Astrocyte (in vitro differentiated cells and primary cell): ENCODE data around the gene NCK2. TPM values are rescaled to one million over a fixed set of nuclear protein-coding genes. Genes with fewer than 3 reads are reported as not detected.

Experiments used
- DNase-seq: peaks from one replicate; pipeline ENCODE4 v3.0.0-alpha.2; 2010; ENCODE audit warnings: low read depth
- FAIRE-seq: peaks from 2 replicates; lab custom pipeline; 2011; peaks lifted over from hg19 to GRCh38; lab: Jason Lieb, UNC
- H2AFZ ChIP-seq: 2 replicates; pipeline ENCODE4 v1.6.0; 2012; ENCODE audit warnings: low read depth, low read length, inconsistent platforms
- H3K27ac ChIP-seq: 2 replicates; pipeline ENCODE4 v1.5.1; 2011; ENCODE audit warnings: low read depth, low read length, inconsistent platforms
- H3K27me3 ChIP-seq: 2 replicates; pipeline ENCODE4 v1.6.0; 2011; ENCODE audit warnings: low read length, inconsistent platforms; ENCODE audit not compliant: insufficient read depth
- H3K36me3 ChIP-seq: 2 replicates; pipeline ENCODE4 v1.5.1; 2011; ENCODE audit warnings: low read length, inconsistent platforms; ENCODE audit not compliant: insufficient read depth
- H3K4me1 ChIP-seq: 2 replicates; pipeline ENCODE4 v1.5.1; 2011; ENCODE audit warnings: low read length, inconsistent platforms; ENCODE audit not compliant: insufficient read depth
- H3K4me2 ChIP-seq: 2 replicates; pipeline ENCODE4 v1.6.0; 2012; ENCODE audit warnings: low read length, inconsistent platforms
- H3K4me3 ChIP-seq: 2 replicates; pipeline ENCODE4 v1.5.1; 2011; ENCODE audit warnings: low read depth, mild to moderate bottlenecking, low read length, inconsistent platforms; ENCODE audit not compliant: insufficient read depth
- H3K79me2 ChIP-seq: 2 replicates; pipeline ENCODE4 v1.6.0; 2012; ENCODE audit warnings: mild to moderate bottlenecking, low read length, inconsistent platforms; ENCODE audit not compliant: insufficient read depth
- H3K9ac ChIP-seq: 2 replicates; pipeline ENCODE4 v1.6.0; 2012; ENCODE audit warnings: mild to moderate bottlenecking, low read length, inconsistent platforms
- H3K9me3 ChIP-seq: 2 replicates; pipeline ENCODE4 v1.5.1; 2012; ENCODE audit warnings: low read depth, mild to moderate bottlenecking, low read length, inconsistent platforms; ENCODE audit not compliant: insufficient read depth
- H4K20me1 ChIP-seq: 2 replicates; pipeline ENCODE4 v1.6.0; 2012; ENCODE audit warnings: low read length, inconsistent platforms; ENCODE audit not compliant: insufficient read depth
- H3K27ac Mint-ChIP-seq: one replicate; pipeline ENCODE4 v1.8.0; 2021; ENCODE audit warnings: mild to moderate bottlenecking, mixed read lengths; ENCODE audit not compliant: unreplicated experiment
- H3K27me3 Mint-ChIP-seq: one replicate; pipeline ENCODE4 v1.8.0; 2021; ENCODE audit warnings: low read depth, mixed read lengths; ENCODE audit not compliant: unreplicated experiment
- H3K36me3 Mint-ChIP-seq: one replicate; pipeline ENCODE4 v1.8.0; 2021; ENCODE audit warnings: low read depth, mixed read lengths; ENCODE audit not compliant: unreplicated experiment
- H3K4me1 Mint-ChIP-seq: one replicate; pipeline ENCODE4 v1.8.0; 2021; ENCODE audit warnings: low read depth, mixed read lengths; ENCODE audit not compliant: unreplicated experiment
- H3K4me3 Mint-ChIP-seq: one replicate; pipeline ENCODE4 v1.8.0; 2021; ENCODE audit warnings: mild to moderate bottlenecking, moderate library complexity, mixed read lengths; ENCODE audit not compliant: unreplicated experiment
- H3K9me3 Mint-ChIP-seq: one replicate; pipeline ENCODE4 v1.8.0; 2021; ENCODE audit warnings: mild to moderate bottlenecking, mixed read lengths; ENCODE audit not compliant: unreplicated experiment
- EZH2 ChIP-seq: IDR thresholded peaks from 2 replicates; pipeline ENCODE4 v1.6.1; 2012; ENCODE audit warnings: mild to moderate bottlenecking, low read length, inconsistent platforms; ENCODE audit not compliant: insufficient read depth
- total RNA-seq: library from RNA; stranded (reverse); gene quantifications from 2 replicates; pipeline ENCODE4 v1.2.1, GENCODE V29; 2021
- TF ChIP-seq, protein P1 (sequence below): IDR thresholded peaks from 2 replicates; pipeline ENCODE4 v1.5.1; 2011; ENCODE audit warnings: low read depth, mild to moderate bottlenecking, inconsistent platforms, low read length, moderate library complexity; ENCODE audit not compliant: insufficient read depth

Gene NCK2
- total RNA-seq, 1 donor from 2014 or later, result 61.6 TPM

GRCh38 chr2:105722726-105723297, 21.9 kb upstream of the NCK2 start:
- FAIRE-seq, result no peak
- no peaks in the 10 kb centered on the region for H3K4me1 ChIP-seq
- no peak for TF ChIP-seq EZH2
- TF ChIP-seq, protein P1, sequence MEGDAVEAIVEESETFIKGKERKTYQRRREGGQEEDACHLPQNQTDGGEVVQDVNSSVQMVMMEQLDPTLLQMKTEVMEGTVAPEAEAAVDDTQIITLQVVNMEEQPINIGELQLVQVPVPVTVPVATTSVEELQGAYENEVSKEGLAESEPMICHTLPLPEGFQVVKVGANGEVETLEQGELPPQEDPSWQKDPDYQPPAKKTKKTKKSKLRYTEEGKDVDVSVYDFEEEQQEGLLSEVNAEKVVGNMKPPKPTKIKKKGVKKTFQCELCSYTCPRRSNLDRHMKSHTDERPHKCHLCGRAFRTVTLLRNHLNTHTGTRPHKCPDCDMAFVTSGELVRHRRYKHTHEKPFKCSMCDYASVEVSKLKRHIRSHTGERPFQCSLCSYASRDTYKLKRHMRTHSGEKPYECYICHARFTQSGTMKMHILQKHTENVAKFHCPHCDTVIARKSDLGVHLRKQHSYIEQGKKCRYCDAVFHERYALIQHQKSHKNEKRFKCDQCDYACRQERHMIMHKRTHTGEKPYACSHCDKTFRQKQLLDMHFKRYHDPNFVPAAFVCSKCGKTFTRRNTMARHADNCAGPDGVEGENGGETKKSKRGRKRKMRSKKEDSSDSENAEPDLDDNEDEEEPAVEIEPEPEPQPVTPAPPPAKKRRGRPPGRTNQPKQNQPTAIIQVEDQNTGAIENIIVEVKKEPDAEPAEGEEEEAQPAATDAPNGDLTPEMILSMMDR, result no peak
- no peak overlapping the region for H3K27ac ChIP-seq
- no peak overlapping the region for H3K27ac Mint-ChIP-seq
- no peak overlapping the region for H2AFZ ChIP-seq
- no peaks in the 10 kb centered on the region for H3K9me3 ChIP-seq
- H4K20me1 ChIP-seq, result no peaks in the 10 kb centered on the region
- H3K79me2 ChIP-seq, result no peaks in the 10 kb centered on the region
- H3K4me3 ChIP-seq, result no peak overlapping the region
- no peaks in the 10 kb centered on the region for H3K9me3 Mint-ChIP-seq
- no peak overlapping the region for H3K9ac ChIP-seq
- peaks cover 7% of the 10 kb centered on the region for H3K4me1 Mint-ChIP-seq
- H3K36me3 Mint-ChIP-seq, result no peaks in the 10 kb centered on the region
- no peak for DNase-seq
- no peaks in the 10 kb centered on the region for H3K36me3 ChIP-seq
- no peak overlapping the region for H3K4me3 Mint-ChIP-seq
- no peak overlapping the region for H3K4me2 ChIP-seq
- H3K27me3 ChIP-seq, result peaks cover 2% of the 10 kb centered on the region
- peaks cover 5% of the 10 kb centered on the region for H3K27me3 Mint-ChIP-seq

DNA sequence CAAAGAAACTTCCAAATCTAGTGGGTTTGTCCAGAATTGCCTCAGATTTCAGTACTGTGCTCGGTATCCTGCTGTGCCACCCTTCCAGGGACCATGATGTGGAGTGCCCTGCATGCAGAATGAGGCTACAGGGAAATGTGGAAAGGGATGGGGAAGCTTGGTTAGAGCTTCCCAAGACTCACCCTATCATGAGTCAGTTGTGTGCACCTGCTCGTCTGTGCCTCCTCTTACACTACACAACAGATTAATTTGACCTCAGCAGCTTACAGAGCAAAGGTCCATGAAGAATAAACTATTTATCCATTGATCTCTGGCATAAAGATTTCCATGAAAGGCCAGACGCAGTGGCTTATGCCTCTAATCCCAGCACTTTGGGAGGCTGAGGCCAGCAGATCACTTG, 21.3 kb upstream of the NCK2 start:
- no peak overlapping the region for H3K4me3 ChIP-seq
- H3K27me3 ChIP-seq, result peaks cover 2% of the 10 kb centered on the region
- H3K9me3 ChIP-seq, result no peaks in the 10 kb centered on the region
- no peak overlapping the region for H3K4me3 Mint-ChIP-seq
- no peak overlapping the region for H3K9ac ChIP-seq
- H3K27me3 Mint-ChIP-seq, result peaks cover 5% of the 10 kb centered on the region
- TF ChIP-seq EZH2, result no peak
- TF ChIP-seq, protein P1, result no peak
- H4K20me1 ChIP-seq, result no peaks in the 10 kb centered on the region
- H3K9me3 Mint-ChIP-seq, result no peaks in the 10 kb centered on the region
- no peaks in the 10 kb centered on the region for H3K36me3 ChIP-seq
- H3K27ac Mint-ChIP-seq, result no peak overlapping the region
- FAIRE-seq (no peak), DNase-seq (no peak)
- no peaks in the 10 kb centered on the region for H3K4me1 ChIP-seq
- H3K4me2 ChIP-seq, result no peak overlapping the region
- no peak overlapping the region for H2AFZ ChIP-seq
- H3K79me2 ChIP-seq, result no peaks in the 10 kb centered on the region
- H3K4me1 Mint-ChIP-seq, result peaks cover 7% of the 10 kb centered on the region
- H3K36me3 Mint-ChIP-seq, result no peaks in the 10 kb centered on the region
- no peak overlapping the region for H3K27ac ChIP-seq

DNA sequence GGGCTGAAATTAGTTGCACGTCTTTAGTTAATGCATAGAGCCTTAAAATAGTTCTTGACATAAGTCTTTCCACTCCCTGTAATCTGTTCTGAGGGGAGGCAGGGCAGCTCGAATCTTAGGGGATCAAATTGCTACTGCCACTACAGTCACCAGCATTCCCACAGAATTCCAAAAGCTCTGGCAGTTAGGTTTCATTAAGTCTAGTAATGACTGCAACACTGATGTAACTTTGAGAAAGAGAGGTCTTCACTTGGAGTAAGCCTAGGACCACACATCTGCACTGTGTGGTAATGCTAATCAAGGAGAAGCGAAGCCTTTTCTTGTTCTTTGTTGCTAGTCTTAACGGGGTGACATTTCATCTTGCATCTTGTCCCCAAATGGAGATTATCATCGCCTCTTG, 19.3 kb upstream of the NCK2 start:
- Mint-ChIP-seq H3K4me3 (no peak overlapping the region), H3K27ac (no peak overlapping the region), H3K4me1 (peaks cover 7% of the 10 kb centered on the region), H3K9me3 (peaks cover 5% of the 10 kb centered on the region), H3K27me3 (peaks cover 4% of the 10 kb centered on the region), H3K36me3 (no peaks in the 10 kb centered on the region)
- DNase-seq (no peak), FAIRE-seq (no peak)
- H3K36me3 ChIP-seq, result no peaks in the 10 kb centered on the region
- H3K4me3 ChIP-seq, result no peak overlapping the region
- TF ChIP-seq, protein P1, result no peak
- no peak for TF ChIP-seq EZH2
- H3K27me3 ChIP-seq, result no peaks in the 10 kb centered on the region
- no peaks in the 10 kb centered on the region for H3K4me1 ChIP-seq
- H3K4me2 ChIP-seq, result no peak overlapping the region
- H3K9ac ChIP-seq, result no peak overlapping the region
- H3K79me2 ChIP-seq, result no peaks in the 10 kb centered on the region
- no peak overlapping the region for H3K27ac ChIP-seq
- H3K9me3 ChIP-seq, result no peaks in the 10 kb centered on the region
- no peak overlapping the region for H2AFZ ChIP-seq
- H4K20me1 ChIP-seq, result no peaks in the 10 kb centered on the region
